C4-2B (cell line): ENCODE results near the gene ITPR2.

Source experiments
- H3K27ac ChIP-seq: fragments of 450-650 bp; 2 replicates; pipeline ENCODE4 v1.5.1; 2017
- CTCF ChIP-seq: fragments of 450-650 bp; conservative IDR thresholded peaks from 2 replicates; pipeline ENCODE4 v1.5.1; 2017; ENCODE audit warnings: mild to moderate bottlenecking
- ZFX ChIP-seq: fragments of 450-650 bp; IDR thresholded peaks from 2 replicates; pipeline ENCODE4 v1.6.1; 2017

ITPR2 gene

GRCh38 chr12:26453246-26453645, 379.7 kb downstream of the ITPR2 start:
- TF ChIP-seq CTCF (no peak), ZFX (no peak)
- H3K27ac ChIP-seq: no peak overlapping the region

- no peak overlapping the region for H3K27ac ChIP-seq
- TF ChIP-seq CTCF (no peak), ZFX (no peak)
Measured at GRCh38 chr12:26452511-26452910, 380.5 kb downstream of the ITPR2 start.

GRCh38 chr12:26451763-26452162, 381.2 kb downstream of the ITPR2 start:
- no peak overlapping the region for H3K27ac ChIP-seq
- TF ChIP-seq CTCF: no peak
- no peak for TF ChIP-seq ZFX

GRCh38 chr12:26445909-26446308, 387.1 kb downstream of the ITPR2 start:
- no peak for TF ChIP-seq CTCF
- TF ChIP-seq ZFX: no peak
- H3K27ac ChIP-seq: no peak overlapping the region

GRCh38 chr12:26443309-26443708, 389.7 kb downstream of the ITPR2 start:
- TF ChIP-seq ZFX (no peak), CTCF (no peak)
- no peak overlapping the region for H3K27ac ChIP-seq

- TF ChIP-seq CTCF: no peak
Measured at GRCh38 chr12:26441434-26441833, 391.6 kb downstream of the ITPR2 start.

GRCh38 chr12:26435069-26435404, 398.0 kb downstream of the ITPR2 start:
- TF ChIP-seq CTCF (no peak), ZFX (no peak)
- H3K27ac ChIP-seq: no peak overlapping the region

More at GRCh38 chr12:26441434-26441833, 391.6 kb downstream of the ITPR2 start:
- no peak overlapping the region for H3K27ac ChIP-seq
